Muscle layer of colon (tissue), 2 donors: ENCODE data around the gene TLE5.
"Not testable (repeated sequence)": the region's sequence is repeated elsewhere in the genome, so short reads cannot be mapped to it uniquely, and the experiment has no call there.

ENCODE experiments used
- H3K27ac ChIP-seq: one replicate; pipeline ENCODE4 v1.7.0; 2013; ENCODE audit warnings: low read depth, mild to moderate bottlenecking, low read length, moderate library complexity
- H3K27me3 ChIP-seq, 2 donors: one replicate each; pipeline ENCODE4 v1.7.0; 2013; ENCODE audit warnings: low read length in 2 of 2, mild to moderate bottlenecking in 2 of 2; ENCODE audit not compliant: insufficient read depth in 2 of 2, control insufficient read depth in 1 of 2
- H3K36me3 ChIP-seq: one replicate; pipeline ENCODE4 v1.7.0; 2013; ENCODE audit warnings: mild to moderate bottlenecking, low read length; ENCODE audit not compliant: insufficient read depth
- H3K4me1 ChIP-seq: one replicate; pipeline ENCODE4 v1.7.0; 2013; ENCODE audit warnings: mild to moderate bottlenecking, low read length; ENCODE audit not compliant: insufficient read depth
- H3K4me3 ChIP-seq, 2 donors: one replicate each; pipeline ENCODE4 v1.7.0; 2013; ENCODE audit warnings: low read length in 2 of 2, low read depth in 1 of 2, mild to moderate bottlenecking in 1 of 2, moderate library complexity in 1 of 2
- H3K9ac ChIP-seq: one replicate; pipeline ENCODE4 v1.7.0; 2013; ENCODE audit warnings: low read length
- H3K9me3 ChIP-seq: one replicate; pipeline ENCODE4 v1.7.0; 2013; ENCODE audit warnings: mild to moderate bottlenecking, low read length
- donor health status: abdominal sarcoma.
- donor health status: Adenocarcinoma of cecum.

TLE5 gene

GRCh38 chr19:3012059-3012458, 50.2 kb downstream of the TLE5 start:
- not testable (repeated sequence) for H3K27me3 ChIP-seq, H3K4me1 ChIP-seq, H3K9ac ChIP-seq, H3K4me3 ChIP-seq, H3K9me3 ChIP-seq, H3K27ac ChIP-seq
- H3K36me3 ChIP-seq, result peaks cover 43% of the 10 kb centered on the region

- Histone ChIP-seq H3K27ac (no peak overlapping the region), H3K9ac (no peak overlapping the region), H3K36me3 (peaks cover 43% of the 10 kb centered on the region), H3K4me1 (no peaks in the 10 kb centered on the region), H3K4me3 (no peak overlapping the region), H3K9me3 (no peaks in the 10 kb centered on the region), H3K27me3 (no peaks in the 10 kb centered on the region)
Observed at GRCh38 chr19:3010871-3011270, 51.4 kb downstream of the TLE5 start.

- Histone ChIP-seq H3K27me3 (no peaks in the 10 kb centered on the region), H3K36me3 (peaks cover 45% of the 10 kb centered on the region), H3K27ac (no peak overlapping the region), H3K9ac (no peak overlapping the region), H3K4me1 (no peaks in the 10 kb centered on the region), H3K4me3 (no peak overlapping the region), H3K9me3 (no peaks in the 10 kb centered on the region)
Observed at GRCh38 chr19:3008994-3009393, 53.3 kb downstream of the TLE5 start.

- no peaks in the 10 kb centered on the region for H3K27me3 ChIP-seq
- H3K4me3 ChIP-seq, result no peak overlapping the region
- H3K27ac ChIP-seq, result no peak overlapping the region
- no peaks in the 10 kb centered on the region for H3K9me3 ChIP-seq
- no peak overlapping the region for H3K9ac ChIP-seq
- H3K36me3 ChIP-seq, result peaks cover 36% of the 10 kb centered on the region
- no peaks in the 10 kb centered on the region for H3K4me1 ChIP-seq
Observed at GRCh38 chr19:3007975-3008374, 54.3 kb downstream of the TLE5 start.

- Histone ChIP-seq H3K9me3 (no peaks in the 10 kb centered on the region), H3K36me3 (peaks cover 29% of the 10 kb centered on the region), H3K27ac (no peak overlapping the region), H3K4me1 (no peaks in the 10 kb centered on the region), H3K9ac (no peak overlapping the region), H3K4me3 (no peak overlapping the region), H3K27me3 (no peaks in the 10 kb centered on the region)
Observed at GRCh38 chr19:3006075-3006767, 56.1 kb downstream of the TLE5 start.

GRCh38 chr19:3005345-3005744, 57.0 kb downstream of the TLE5 start:
- Histone ChIP-seq H3K36me3 (peaks cover 21% of the 10 kb centered on the region), H3K9me3 (no peaks in the 10 kb centered on the region), H3K4me1 (no peaks in the 10 kb centered on the region), H3K27me3 (no peaks in the 10 kb centered on the region), H3K4me3 (no peak overlapping the region), H3K9ac (no peak overlapping the region), H3K27ac (no peak overlapping the region)

GRCh38 chr19:3004522-3004921, 57.8 kb downstream of the TLE5 start:
- H3K9ac ChIP-seq, result no peak overlapping the region
- H3K4me3 ChIP-seq, result no peak overlapping the region
- H3K36me3 ChIP-seq, result peaks cover 20% of the 10 kb centered on the region
- H3K27me3 ChIP-seq, result no peaks in the 10 kb centered on the region
- no peaks in the 10 kb centered on the region for H3K9me3 ChIP-seq
- H3K27ac ChIP-seq, result no peak overlapping the region
- no peaks in the 10 kb centered on the region for H3K4me1 ChIP-seq

GRCh38 chr19:3003046-3003445, 59.2 kb downstream of the TLE5 start:
- peaks cover 15% of the 10 kb centered on the region for H3K36me3 ChIP-seq
- no peak overlapping the region for H3K9ac ChIP-seq

More at GRCh38 chr19:3003046-3003445, 59.2 kb downstream of the TLE5 start:
- H3K9me3 ChIP-seq, result no peaks in the 10 kb centered on the region
- no peak overlapping the region for H3K4me3 ChIP-seq
- H3K27me3 ChIP-seq, result no peaks in the 10 kb centered on the region
- H3K27ac ChIP-seq, result no peak overlapping the region
- H3K4me1 ChIP-seq, result no peaks in the 10 kb centered on the region
